A673 (cell line): Measurements from ENCODE around the gene ANKRD50. TPM values are rescaled to one million over a fixed set of nuclear protein-coding genes. Genes with fewer than 3 reads are reported as not detected.
A peak's percentile ranks its signal among the peaks of the same experiment; 100 is the strongest.

Experiments used
- BruUV-seq: library from RNA; stranded (reverse); fragments of 400-500 nt; replicated peaks from 2 replicates; lab custom pipeline; 2021; lab: Mats Ljungman, UMichigan
- CTCF ChIA-PET: fragments of 300-600 bp; sonication (Branson Sonifier 250); formaldehyde crosslinking; loops from one replicate; lab custom pipeline; 2022; ENCODE audit warnings: antibody characterized with exemption; lab: Charles Lee
- POLR2A ChIA-PET: fragments of 300-600 bp; sonication (Branson Sonifier 250); formaldehyde crosslinking; loops from one replicate; lab custom pipeline; 2022; ENCODE audit warnings: antibody characterized with exemption; ENCODE audit not compliant: low non-redundant PET; lab: Charles Lee
- DNase-seq: peaks from one replicate; pipeline ENCODE4 v3.0.0-alpha.2; 2015; ENCODE audit warnings: low spot score
- H3K27ac ChIP-seq: fragments of 200-600 bp; sonication (generic); 2 replicates; pipeline ENCODE4 v1.5.1; 2016; ENCODE audit warnings: mixed run types, low read depth, mild to moderate bottlenecking, mixed read lengths, antibody characterized with exemption, low read length; ENCODE audit not compliant: poor library complexity, severe bottlenecking
- H3K27me3 ChIP-seq: fragments of 200-600 bp; sonication (generic); replicated peaks from 2 replicates; pipeline ENCODE4 v1.6.1; 2017; ENCODE audit warnings: mixed run types, low read depth, mild to moderate bottlenecking, mixed read lengths, antibody characterized with exemption, low read length; ENCODE audit not compliant: insufficient read depth, poor library complexity
- H3K36me3 ChIP-seq: fragments of 200-600 bp; sonication (generic); 2 replicates; pipeline ENCODE4 v1.6.1; 2016; ENCODE audit warnings: mixed run types, mild to moderate bottlenecking, mixed read lengths, antibody characterized with exemption, low read length; ENCODE audit not compliant: insufficient read depth, poor library complexity, severe bottlenecking
- H3K4me1 ChIP-seq: fragments of 200-600 bp; sonication (generic); 2 replicates; pipeline ENCODE4 v1.6.1; 2017; ENCODE audit warnings: mixed run types, mild to moderate bottlenecking, mixed read lengths, antibody characterized with exemption, low read length; ENCODE audit not compliant: insufficient read depth, poor library complexity, severe bottlenecking
- H3K4me3 ChIP-seq: fragments of 200-600 bp; sonication (generic); 2 replicates; pipeline ENCODE4 v1.5.1; 2016; ENCODE audit warnings: low read depth, mixed run types, mild to moderate bottlenecking, mixed read lengths, low read length; ENCODE audit not compliant: poor library complexity, severe bottlenecking
- H3K9me3 ChIP-seq: fragments of 200-600 bp; sonication (generic); 2 replicates; pipeline ENCODE4 v1.6.1; 2016; ENCODE audit warnings: mixed run types, low read depth, mild to moderate bottlenecking, mixed read lengths, antibody characterized with exemption, low read length; ENCODE audit not compliant: poor library complexity, severe bottlenecking
- CTCF ChIP-seq: fragments of 300-800, 200-600 bp; sonication (generic); conservative IDR thresholded peaks from 2 replicates; pipeline ENCODE4 v1.5.1; 2017; ENCODE audit warnings: low read depth, mild to moderate bottlenecking, antibody characterized with exemption, low read length, moderate library complexity, mixed read lengths
- EZH2 ChIP-seq: fragments of 200-600 bp; sonication (generic); IDR thresholded peaks from 2 replicates; pipeline ENCODE4 v1.6.1; 2017; ENCODE audit warnings: borderline replicate concordance, low read depth, mild to moderate bottlenecking, mixed read lengths, antibody characterized with exemption, low read length; ENCODE audit not compliant: poor library complexity, severe bottlenecking
- intact Hi-C: fragments of 100-400 bp; cut with micrococcal nuclease; formaldehyde crosslinking; loops from one replicate; pipeline ENCODE4 v1.10.0; 2022; ENCODE audit not compliant: unreplicated experiment
- total RNA-seq: library from RNA; stranded (reverse); gene quantifications from 2 replicates; pipeline ENCODE4 v1.2.3, GENCODE V29; 2021

The ANKRD50 gene
- total RNA-seq, 1 experiment from 2014 or later, result 18.4 TPM

- ChIA-PET CTCF (no interaction called here), POLR2A (no interaction called here)
- H3K9me3 ChIP-seq, result no peaks in the 10 kb centered on the region
- H3K4me1 ChIP-seq, result peaks cover 29% of the 10 kb centered on the region
- BruUV-seq, result no TSS peak
- TF ChIP-seq EZH2, result no peak
- no peak for TF ChIP-seq CTCF
- H3K4me3 ChIP-seq, result no peak overlapping the region
- DNase-seq, result no peak
- intact Hi-C loops, result no loop called here
- H3K27ac ChIP-seq, result peak overlapping the region; percentile 67
- H3K36me3 ChIP-seq, result no peaks in the 10 kb centered on the region
- H3K27me3 ChIP-seq, result no peaks in the 10 kb centered on the region
Measured at GRCh38 chr4:124632439-124632838, 80.1 kb downstream of the ANKRD50 start.

DNA sequence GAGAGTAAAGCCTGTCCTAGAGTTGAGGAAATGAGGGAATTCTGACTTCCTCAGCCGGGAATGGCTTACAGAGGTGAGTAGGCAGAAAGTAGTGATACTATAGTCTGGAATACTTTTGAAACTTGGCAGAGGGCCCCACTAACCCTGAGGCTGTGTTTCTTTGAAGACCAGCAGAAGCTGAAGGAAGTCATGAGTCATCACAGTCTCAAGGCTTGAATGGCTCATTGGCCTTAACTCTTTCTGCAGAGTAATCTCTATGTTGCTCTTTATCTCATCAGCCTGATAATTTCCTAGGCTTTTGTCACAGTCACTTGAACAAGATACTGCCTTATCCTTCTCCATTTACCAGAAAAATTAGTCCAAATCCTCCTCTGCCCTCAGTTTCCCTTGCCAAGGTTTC lies 80.8 kb downstream of the ANKRD50 start:
- TF ChIP-seq EZH2, result no peak
- TF ChIP-seq CTCF, result no peak
- Histone ChIP-seq H3K9me3 (no peaks in the 10 kb centered on the region), H3K4me1 (peaks cover 29% of the 10 kb centered on the region), H3K27ac (peak overlapping the region; percentile 67), H3K4me3 (no peak overlapping the region), H3K36me3 (no peaks in the 10 kb centered on the region), H3K27me3 (no peaks in the 10 kb centered on the region)
- POLR2A ChIA-PET, result no interaction called here
- CTCF ChIA-PET, result no interaction called here
- intact Hi-C loops, result no loop called here
- peak; percentile 96 for DNase-seq
- BruUV-seq, result no TSS peak

- POLR2A ChIA-PET, result no interaction called here
- Histone ChIP-seq H3K9me3 (no peaks in the 10 kb centered on the region), H3K27me3 (no peaks in the 10 kb centered on the region), H3K36me3 (no peaks in the 10 kb centered on the region), H3K4me3 (no peak overlapping the region), H3K27ac (no peak overlapping the region), H3K4me1 (peaks cover 14% of the 10 kb centered on the region)
- BruUV-seq, result no TSS peak
- intact Hi-C loops, result no loop called here
- no peak for DNase-seq
- CTCF ChIA-PET, result no interaction called here
- TF ChIP-seq EZH2 (no peak), CTCF (no peak)
Measured at GRCh38 chr4:124629681-124630080, 82.9 kb downstream of the ANKRD50 start.
